ENCODE data around the gene GRIP2.

The GRIP2 gene

GRCh38 chr3:14536055-14536815 lies 3.9 kb downstream of the GRIP2 start:
- no peak for TF ChIP-seq CTCF (conservative IDR thresholded peaks at IDR 0.05; ENCODE audit: low read length)
- no peak overlapping the region for H3K4me3 ChIP-seq (ENCODE audit: low read length)
- DNase-seq (ENCODE audit: low read depth): no peak

- no peak for TF ChIP-seq CTCF (conservative IDR thresholded peaks at IDR 0.05; ENCODE audit: low read length)
- no peak for DNase-seq (ENCODE audit: low read depth)
These were observed 4.5 kb downstream of the GRIP2 start for GRCh38 chr3:14535616-14536015.

GRCh38 chr3:14534516-14535191 lies 5.5 kb downstream of the GRIP2 start:
- DNase-seq (ENCODE audit: low read depth): no peak
- TF ChIP-seq CTCF (conservative IDR thresholded peaks at IDR 0.05; ENCODE audit: low read length): no peak
- no peak overlapping the region for H3K4me3 ChIP-seq (ENCODE audit: low read length)

More at GRCh38 chr3:14535616-14536015, 4.5 kb downstream of the GRIP2 start:
- no peak overlapping the region for H3K4me3 ChIP-seq (ENCODE audit: low read length)

- no peak for TF ChIP-seq CTCF (conservative IDR thresholded peaks at IDR 0.05; ENCODE audit: low read length)
- no peak for DNase-seq (ENCODE audit: low read depth)
- no peak overlapping the region for H3K4me3 ChIP-seq (ENCODE audit: low read length)
These were observed 6.6 kb downstream of the GRIP2 start for GRCh38 chr3:14533457-14533958.

GRCh38 chr3:14532691-14533456 lies 7.3 kb downstream of the GRIP2 start:
- no peak overlapping the region for H3K4me3 ChIP-seq (ENCODE audit: low read length)
- no peak for TF ChIP-seq CTCF (conservative IDR thresholded peaks at IDR 0.05; ENCODE audit: low read length)
- DNase-seq (ENCODE audit: low read depth): no peak

- H3K4me3 ChIP-seq (ENCODE audit: low read length): no peak overlapping the region
- no peak for DNase-seq (ENCODE audit: low read depth)
- no peak for TF ChIP-seq CTCF (conservative IDR thresholded peaks at IDR 0.05; ENCODE audit: low read length)
These were observed 8.2 kb downstream of the GRIP2 start for GRCh38 chr3:14531856-14532395.

Measured in AG10803 (cell line).